ENCODE data around the gene UBA1.

UBA1 gene

DNA sequence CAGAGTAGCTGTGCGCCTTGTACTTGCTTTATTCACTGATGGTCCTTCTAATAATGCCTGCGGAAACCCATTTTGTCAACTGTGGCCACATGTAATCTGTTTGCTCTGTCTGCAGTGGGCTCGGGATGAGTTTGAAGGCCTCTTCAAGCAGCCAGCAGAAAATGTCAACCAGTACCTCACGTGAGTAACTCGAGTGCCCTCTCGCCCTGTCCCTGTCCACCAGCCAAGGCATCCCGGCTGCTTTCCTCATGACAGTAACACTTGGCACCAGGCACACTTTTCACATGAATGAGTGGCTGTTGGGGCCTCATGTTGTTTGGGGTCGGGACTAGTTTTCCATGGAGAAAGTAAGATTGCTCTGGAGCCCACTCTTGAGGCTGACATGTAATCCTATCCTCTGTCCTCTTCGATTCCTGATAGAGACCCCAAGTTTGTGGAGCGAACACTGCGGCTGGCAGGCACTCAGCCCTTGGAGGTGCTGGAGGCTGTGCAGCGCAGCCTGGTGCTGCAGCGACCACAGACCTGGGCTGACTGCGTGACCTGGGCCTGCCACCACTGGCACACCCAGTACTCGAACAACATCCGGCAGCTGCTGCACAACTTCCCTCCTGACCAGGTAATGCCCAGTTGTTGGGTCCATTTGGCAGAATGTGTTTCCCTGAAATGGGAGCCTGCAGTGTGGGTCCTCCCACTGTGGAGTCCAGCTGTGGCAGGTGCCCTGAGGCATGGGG lies 16.0 kb downstream of the UBA1 start:
- TF ChIP-seq, protein P1, sequence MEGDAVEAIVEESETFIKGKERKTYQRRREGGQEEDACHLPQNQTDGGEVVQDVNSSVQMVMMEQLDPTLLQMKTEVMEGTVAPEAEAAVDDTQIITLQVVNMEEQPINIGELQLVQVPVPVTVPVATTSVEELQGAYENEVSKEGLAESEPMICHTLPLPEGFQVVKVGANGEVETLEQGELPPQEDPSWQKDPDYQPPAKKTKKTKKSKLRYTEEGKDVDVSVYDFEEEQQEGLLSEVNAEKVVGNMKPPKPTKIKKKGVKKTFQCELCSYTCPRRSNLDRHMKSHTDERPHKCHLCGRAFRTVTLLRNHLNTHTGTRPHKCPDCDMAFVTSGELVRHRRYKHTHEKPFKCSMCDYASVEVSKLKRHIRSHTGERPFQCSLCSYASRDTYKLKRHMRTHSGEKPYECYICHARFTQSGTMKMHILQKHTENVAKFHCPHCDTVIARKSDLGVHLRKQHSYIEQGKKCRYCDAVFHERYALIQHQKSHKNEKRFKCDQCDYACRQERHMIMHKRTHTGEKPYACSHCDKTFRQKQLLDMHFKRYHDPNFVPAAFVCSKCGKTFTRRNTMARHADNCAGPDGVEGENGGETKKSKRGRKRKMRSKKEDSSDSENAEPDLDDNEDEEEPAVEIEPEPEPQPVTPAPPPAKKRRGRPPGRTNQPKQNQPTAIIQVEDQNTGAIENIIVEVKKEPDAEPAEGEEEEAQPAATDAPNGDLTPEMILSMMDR (IDR thresholded peaks at IDR 0.05; ENCODE audit: low read length): no peak
- TF ChIP-seq EZH2 (IDR thresholded peaks at IDR 0.05; ENCODE audit: borderline replicate concordance, low read length): no peak
- Histone ChIP-seq H3K4me2 (ENCODE audit: low read length) (no peak overlapping the region), H4K20me1 (ENCODE audit: insufficient read depth, low read length) (no peaks in the 10 kb centered on the region), H3K9me3 (ENCODE audit: low read length) (no peaks in the 10 kb centered on the region), H3K79me2 (ENCODE audit: insufficient read depth, low read length) (no peaks in the 10 kb centered on the region), H3K27ac (ENCODE audit: low read depth, low read length, poor library complexity, severe bottlenecking) (no peak overlapping the region), H3K4me1 (ENCODE audit: insufficient read depth, low read length, severe bottlenecking) (no peaks in the 10 kb centered on the region), H3F3A (ENCODE audit: insufficient read depth, low read length) (no peaks in the 10 kb centered on the region), H3K9ac (ENCODE audit: low read length) (no peak overlapping the region), H3K27me3 (ENCODE audit: insufficient read depth, low read length) (no peaks in the 10 kb centered on the region), H2AFZ (ENCODE audit: low read length) (no peak overlapping the region), H3K9me2 (ENCODE audit: low read depth, low read length) (no peaks in the 10 kb centered on the region), H3K36me3 (ENCODE audit: insufficient read depth, low read length) (peaks cover 97% of the 10 kb centered on the region), H3K4me3 (ENCODE audit: low read depth, low read length, poor library complexity, severe bottlenecking) (no peak overlapping the region)

DNA sequence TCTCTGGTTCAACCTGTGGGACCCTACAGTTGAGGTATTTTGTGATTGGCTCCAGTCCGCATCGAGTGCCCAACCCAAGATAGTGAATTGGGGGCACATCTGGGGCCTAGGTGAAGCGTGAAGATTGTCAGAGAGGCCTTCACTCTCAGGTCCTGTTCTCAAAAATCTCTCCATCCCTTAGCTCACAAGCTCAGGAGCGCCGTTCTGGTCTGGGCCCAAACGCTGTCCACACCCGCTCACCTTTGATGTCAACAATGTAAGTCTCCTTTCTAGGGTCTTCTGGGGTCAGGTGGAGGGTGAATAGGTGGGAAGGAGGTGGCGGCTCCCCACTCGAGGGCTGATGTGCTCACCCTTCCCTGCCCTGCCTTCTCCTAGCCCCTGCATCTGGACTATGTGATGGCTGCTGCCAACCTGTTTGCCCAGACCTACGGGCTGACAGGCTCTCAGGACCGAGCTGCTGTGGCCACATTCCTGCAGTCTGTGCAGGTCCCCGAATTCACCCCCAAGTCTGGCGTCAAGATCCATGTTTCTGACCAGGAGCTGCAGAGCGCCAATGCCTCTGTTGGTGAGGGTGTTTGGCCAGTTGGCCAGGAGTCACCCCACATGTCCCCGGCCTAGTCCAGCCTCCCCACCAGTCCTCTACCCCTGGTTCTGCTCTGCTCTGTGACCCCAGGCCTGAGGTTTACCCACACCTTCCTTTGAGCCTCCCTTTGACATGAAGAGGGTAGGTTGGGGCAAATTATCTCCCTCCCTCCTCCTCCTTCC lies 17.2 kb downstream of the UBA1 start:
- H3K27ac ChIP-seq (ENCODE audit: low read depth, low read length, poor library complexity, severe bottlenecking): no peak overlapping the region
- H2AFZ ChIP-seq (ENCODE audit: low read length): no peak overlapping the region
- H3K9me3 ChIP-seq (ENCODE audit: low read length): no peaks in the 10 kb centered on the region
- H3K4me1 ChIP-seq (ENCODE audit: insufficient read depth, low read length, severe bottlenecking): no peaks in the 10 kb centered on the region
- no peaks in the 10 kb centered on the region for H3K9me2 ChIP-seq (ENCODE audit: low read depth, low read length)
- H3K79me2 ChIP-seq (ENCODE audit: insufficient read depth, low read length): no peaks in the 10 kb centered on the region
- H3K4me2 ChIP-seq (ENCODE audit: low read length): no peak overlapping the region
- H3K36me3 ChIP-seq (ENCODE audit: insufficient read depth, low read length): peaks cover 96% of the 10 kb centered on the region
- H3K9ac ChIP-seq (ENCODE audit: low read length): no peak overlapping the region
- no peaks in the 10 kb centered on the region for H4K20me1 ChIP-seq (ENCODE audit: insufficient read depth, low read length)
- no peak overlapping the region for H3K4me3 ChIP-seq (ENCODE audit: low read depth, low read length, poor library complexity, severe bottlenecking)
- no peaks in the 10 kb centered on the region for H3F3A ChIP-seq (ENCODE audit: insufficient read depth, low read length)
- no peak for TF ChIP-seq EZH2 (IDR thresholded peaks at IDR 0.05; ENCODE audit: borderline replicate concordance, low read length)
- TF ChIP-seq, protein P1 (IDR thresholded peaks at IDR 0.05; ENCODE audit: low read length): no peak
- H3K27me3 ChIP-seq (ENCODE audit: insufficient read depth, low read length): no peaks in the 10 kb centered on the region

DNA sequence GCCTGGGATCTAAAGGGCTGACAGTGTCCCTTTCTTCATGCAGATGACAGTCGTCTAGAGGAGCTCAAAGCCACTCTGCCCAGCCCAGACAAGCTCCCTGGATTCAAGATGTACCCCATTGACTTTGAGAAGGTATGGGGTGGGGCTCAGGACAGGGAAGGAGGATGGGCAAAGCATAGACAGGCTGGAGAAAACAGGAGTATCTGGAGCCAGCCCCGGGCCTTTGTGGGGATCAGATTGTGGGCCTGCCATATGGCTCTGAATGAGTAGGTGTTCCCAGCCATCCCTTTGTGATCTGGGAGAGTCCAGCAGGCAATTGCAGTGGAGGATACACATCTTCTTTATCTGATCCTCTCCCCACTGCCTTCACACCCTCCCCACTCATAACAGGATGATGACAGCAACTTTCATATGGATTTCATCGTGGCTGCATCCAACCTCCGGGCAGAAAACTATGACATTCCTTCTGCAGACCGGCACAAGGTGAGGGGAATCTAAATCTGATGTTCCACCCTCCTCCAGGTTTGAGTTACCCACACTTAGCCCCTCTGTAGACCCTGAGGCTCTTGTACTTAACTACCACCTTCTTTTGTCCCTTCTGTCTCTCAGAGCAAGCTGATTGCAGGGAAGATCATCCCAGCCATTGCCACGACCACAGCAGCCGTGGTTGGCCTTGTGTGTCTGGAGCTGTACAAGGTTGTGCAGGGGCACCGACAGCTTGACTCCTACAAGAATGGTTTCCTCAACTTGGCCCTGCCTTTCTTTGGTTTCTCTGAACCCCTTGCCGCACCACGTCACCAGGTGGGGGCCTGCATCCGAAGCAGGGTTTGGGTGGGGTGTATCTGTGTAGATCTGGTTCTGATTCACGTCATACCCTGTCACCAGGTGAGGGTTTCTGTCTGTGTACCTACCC lies 19.0 kb downstream of the UBA1 start:
- H3K9me3 ChIP-seq (ENCODE audit: low read length): no peaks in the 10 kb centered on the region
- H3K4me1 ChIP-seq (ENCODE audit: insufficient read depth, low read length, severe bottlenecking): peaks cover 12% of the 10 kb centered on the region
- H2AFZ ChIP-seq (ENCODE audit: low read length): no peak overlapping the region
- H3F3A ChIP-seq (ENCODE audit: insufficient read depth, low read length): peaks cover 3% of the 10 kb centered on the region; the same call in 1 of the 2 replicates
- TF ChIP-seq EZH2 (IDR thresholded peaks at IDR 0.05; ENCODE audit: borderline replicate concordance, low read length): no peak
- TF ChIP-seq, protein P1 (IDR thresholded peaks at IDR 0.05; ENCODE audit: low read length): no peak
- no peak overlapping the region for H3K9ac ChIP-seq (ENCODE audit: low read length)
- no peak overlapping the region for H3K4me2 ChIP-seq (ENCODE audit: low read length)
- H3K27me3 ChIP-seq (ENCODE audit: insufficient read depth, low read length): no peaks in the 10 kb centered on the region
- no peak overlapping the region for H3K27ac ChIP-seq (ENCODE audit: low read depth, low read length, poor library complexity, severe bottlenecking)
- H3K79me2 ChIP-seq (ENCODE audit: insufficient read depth, low read length): no peaks in the 10 kb centered on the region
- H3K9me2 ChIP-seq (ENCODE audit: low read depth, low read length): no peaks in the 10 kb centered on the region
- H3K36me3 ChIP-seq (ENCODE audit: insufficient read depth, low read length): peaks cover 86% of the 10 kb centered on the region
- H4K20me1 ChIP-seq (ENCODE audit: insufficient read depth, low read length): no peaks in the 10 kb centered on the region
- H3K4me3 ChIP-seq (ENCODE audit: low read depth, low read length, poor library complexity, severe bottlenecking): no peak overlapping the region

All from OCI-LY1 (cell line).